ENCODE data around the gene ZNF888.

DNA sequence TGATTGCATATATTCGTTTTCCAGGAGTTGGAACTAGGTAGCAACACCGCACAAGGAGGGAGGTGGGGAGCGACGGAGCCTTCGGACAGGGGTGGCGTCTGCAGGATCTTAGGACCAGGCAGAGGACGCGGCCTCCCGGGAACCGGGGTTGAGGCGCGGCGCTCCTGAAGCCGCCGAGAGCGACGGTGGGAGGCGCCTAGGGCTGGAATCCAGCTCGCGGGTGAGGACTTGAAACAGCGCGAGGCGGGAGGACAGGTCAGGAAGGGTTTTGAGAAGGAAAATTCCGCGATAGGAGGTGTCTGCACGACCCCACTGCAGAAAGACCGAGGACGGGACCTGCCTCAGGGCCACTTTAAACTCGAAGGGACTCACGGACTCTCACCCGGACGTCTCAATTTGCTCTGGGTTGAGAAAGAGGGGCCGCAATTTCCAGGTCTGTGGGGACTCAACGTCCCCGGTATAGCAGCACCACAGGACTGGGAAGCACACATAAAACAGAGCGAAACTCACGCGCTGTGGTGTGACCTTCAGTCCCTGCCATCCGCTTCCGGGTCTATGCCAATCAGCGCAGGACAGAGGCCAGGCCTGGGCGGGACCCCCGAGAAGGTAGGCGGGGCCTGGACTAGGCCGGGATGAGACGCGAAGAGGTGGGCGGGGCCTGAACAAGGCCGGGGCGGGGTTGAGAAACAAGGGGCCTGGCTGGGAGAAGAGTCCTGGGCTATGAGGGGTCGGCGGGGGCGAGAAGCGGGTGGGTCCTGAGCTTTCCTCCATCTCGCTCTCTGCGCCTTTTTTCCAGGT, 25.9 kb downstream of the ZNF888 start, which contains the start of gene ZNF320:
- TF ChIP-seq, protein P1, sequence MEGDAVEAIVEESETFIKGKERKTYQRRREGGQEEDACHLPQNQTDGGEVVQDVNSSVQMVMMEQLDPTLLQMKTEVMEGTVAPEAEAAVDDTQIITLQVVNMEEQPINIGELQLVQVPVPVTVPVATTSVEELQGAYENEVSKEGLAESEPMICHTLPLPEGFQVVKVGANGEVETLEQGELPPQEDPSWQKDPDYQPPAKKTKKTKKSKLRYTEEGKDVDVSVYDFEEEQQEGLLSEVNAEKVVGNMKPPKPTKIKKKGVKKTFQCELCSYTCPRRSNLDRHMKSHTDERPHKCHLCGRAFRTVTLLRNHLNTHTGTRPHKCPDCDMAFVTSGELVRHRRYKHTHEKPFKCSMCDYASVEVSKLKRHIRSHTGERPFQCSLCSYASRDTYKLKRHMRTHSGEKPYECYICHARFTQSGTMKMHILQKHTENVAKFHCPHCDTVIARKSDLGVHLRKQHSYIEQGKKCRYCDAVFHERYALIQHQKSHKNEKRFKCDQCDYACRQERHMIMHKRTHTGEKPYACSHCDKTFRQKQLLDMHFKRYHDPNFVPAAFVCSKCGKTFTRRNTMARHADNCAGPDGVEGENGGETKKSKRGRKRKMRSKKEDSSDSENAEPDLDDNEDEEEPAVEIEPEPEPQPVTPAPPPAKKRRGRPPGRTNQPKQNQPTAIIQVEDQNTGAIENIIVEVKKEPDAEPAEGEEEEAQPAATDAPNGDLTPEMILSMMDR (IDR thresholded peaks at IDR 0.05) = no peak
- TF ChIP-seq EZH2 (IDR thresholded peaks at IDR 0.05; ENCODE audit: borderline replicate concordance, insufficient read depth, low read depth, low read length, poor library complexity, severe bottlenecking) = no peak

All from B cell (primary cell).